H1 (cell line): Measurements from ENCODE around the gene ERC1. TPM values are rescaled to one million over a fixed set of nuclear protein-coding genes. Genes with fewer than 3 reads are reported as not detected.

Experiments
- CTCF ChIA-PET: fragments of 300-600 bp; sonication (Branson Sonifier 250); formaldehyde crosslinking; loops from one replicate; lab custom pipeline; 2021; ENCODE audit not compliant: partially characterized antibody; lab: Charles Lee
- POLR2A ChIA-PET: fragments of 300-600 bp; sonication (Branson Sonifier 250); formaldehyde crosslinking; loops from one replicate; lab custom pipeline; 2021; ENCODE audit warnings: inconsistent platforms; ENCODE audit not compliant: partially characterized antibody; lab: Charles Lee
- DNase-seq, 2 experiments: peaks; one replicate each; pipeline versions ENCODE4 v3.0.0 to v3.0.0-alpha.2; 2010 to 2022; ENCODE audit warnings: low spot score in 2 of 2, low read depth in 1 of 2, mixed read lengths in 1 of 2
- FAIRE-seq: peaks from 2 replicates; lab custom pipeline; 2011; peaks lifted over from hg19 to GRCh38; lab: Jason Lieb, UNC
- H2AFZ ChIP-seq: 2 replicates; pipeline ENCODE4 v1.8.1; 2012; ENCODE audit warnings: low read length, inconsistent platforms
- H2AK5ac ChIP-seq: 2 replicates; pipeline ENCODE4 v1.6.1; 2013; ENCODE audit warnings: low read depth, low read length
- H2BK120ac ChIP-seq: replicated peaks from 2 replicates; pipeline ENCODE3; 2013; ENCODE audit warnings: low read depth, low read length, inconsistent platforms
- H2BK12ac ChIP-seq: 2 replicates; pipeline ENCODE4 v1.6.1; 2013; ENCODE audit warnings: low read depth, low read length
- H2BK15ac ChIP-seq: 2 replicates; pipeline ENCODE4 v1.6.1; 2013; ENCODE audit warnings: low read length
- H2BK20ac ChIP-seq: 2 replicates; pipeline ENCODE4 v1.6.1; 2013; ENCODE audit warnings: low read length
- H2BK5ac ChIP-seq: 2 replicates; pipeline ENCODE4 v1.6.1; 2013; ENCODE audit warnings: low read depth, low read length
- H3K14ac ChIP-seq: 2 replicates; pipeline ENCODE4 v1.6.1; 2013; ENCODE audit warnings: inconsistent platforms; ENCODE audit not compliant: insufficient read length
- H3K18ac ChIP-seq: 2 replicates; pipeline ENCODE4 v1.6.1; 2013; ENCODE audit warnings: low read length; ENCODE audit errors: extremely low read depth
- H3K23ac ChIP-seq: 2 replicates; pipeline ENCODE4 v1.6.1; 2013; ENCODE audit warnings: inconsistent platforms; ENCODE audit not compliant: insufficient read length
- H3K23me2 ChIP-seq: 2 replicates; pipeline ENCODE4 v1.6.1; 2013; ENCODE audit warnings: low read depth, low read length
- H3K27ac ChIP-seq: 2 replicates; pipeline ENCODE4 v1.6.1; 2011; ENCODE audit warnings: low read depth, low read length, inconsistent platforms
- H3K27me3 ChIP-seq, 4 experiments: replicated peaks in 1 of 4; 1 replicate in 1 of 4; 2 replicates in 3 of 4; pipeline versions ENCODE4 v1.6.1 to v1.8.1; 2011 to 2013; ENCODE audit warnings: low read length in 3 of 4, mild to moderate bottlenecking in 3 of 4, inconsistent platforms in 2 of 4, mixed read lengths in 2 of 4, moderate library complexity in 1 of 4; ENCODE audit not compliant: control insufficient read depth in 3 of 4, insufficient read depth in 3 of 4; ENCODE audit errors: extremely low read depth in 1 of 4
- H3K36me3 ChIP-seq, 4 experiments: 2 replicates each; pipeline versions ENCODE4 v1.6.1 to v1.8.1; 2011 to 2013; ENCODE audit warnings: mild to moderate bottlenecking in 4 of 4, low read length in 3 of 4, moderate library complexity in 2 of 4, control low read depth in 1 of 4, inconsistent platforms in 1 of 4; ENCODE audit not compliant: insufficient read depth in 4 of 4, control insufficient read depth in 2 of 4
- H3K4ac ChIP-seq: replicated peaks from 2 replicates; pipeline ENCODE3; 2013; ENCODE audit warnings: low read length, low read depth, mixed read lengths, inconsistent platforms; ENCODE audit not compliant: insufficient read length
- H3K4me1 ChIP-seq, 4 experiments: replicated peaks in 1 of 4; 1 replicate in 1 of 4; 2 replicates in 3 of 4; pipeline versions ENCODE4 v1.6.1 to v1.8.1; 2011 to 2013; ENCODE audit warnings: low read length in 3 of 4, inconsistent platforms in 2 of 4, mixed read lengths in 1 of 4; ENCODE audit not compliant: insufficient read depth in 4 of 4, control insufficient read depth in 3 of 4
- H3K4me2 ChIP-seq, 2 experiments: 2 replicates each; pipeline versions ENCODE4 v1.6.1 to v1.8.1; 2011 to 2013; ENCODE audit warnings: low read depth in 2 of 2, low read length in 2 of 2, control low read depth in 1 of 2, inconsistent platforms in 1 of 2, mild to moderate bottlenecking in 1 of 2; ENCODE audit not compliant: insufficient read depth in 1 of 2
- H3K4me3 ChIP-seq, 4 experiments: fragments of 200-600, 300-600 bp in 1 of 4; sonication (generic), shearing (Covaris generic), sonication (Bioruptor Twin) in 1 of 4; 2 replicates each; pipeline versions ENCODE4 v1.5.1 to v1.8.1; 2011 to 2016; ENCODE audit warnings: low read length in 4 of 4, low read depth in 3 of 4, control low read depth in 2 of 4, inconsistent platforms in 2 of 4, mild to moderate bottlenecking in 2 of 4, mixed read lengths in 1 of 4, moderate library complexity in 1 of 4; ENCODE audit not compliant: insufficient read depth in 2 of 4; ENCODE audit errors: extremely low read depth in 1 of 4
- H3K56ac ChIP-seq: replicated peaks from 2 replicates; pipeline ENCODE3; 2013; ENCODE audit warnings: low read depth, mild to moderate bottlenecking, mixed read lengths, low read length, inconsistent platforms; ENCODE audit not compliant: insufficient read length
- H3K79me1 ChIP-seq: 2 replicates; pipeline ENCODE4 v1.6.1; 2013; ENCODE audit warnings: low read depth, low read length, control low read depth
- H3K79me2 ChIP-seq, 2 experiments: 2 replicates each; pipeline versions ENCODE4 v1.6.1 to v1.8.1; 2012 to 2013; ENCODE audit warnings: low read length in 2 of 2, mild to moderate bottlenecking in 2 of 2, inconsistent platforms in 1 of 2; ENCODE audit not compliant: insufficient read depth in 2 of 2, control insufficient read depth in 1 of 2
- H3K9ac ChIP-seq, 4 experiments: replicated peaks in 1 of 4; 1 replicate in 1 of 4; 2 replicates in 3 of 4; pipeline versions ENCODE4 v1.6.1 to v1.8.1; 2011 to 2013; ENCODE audit warnings: low read depth in 3 of 4, low read length in 3 of 4, control low read depth in 2 of 4, mild to moderate bottlenecking in 2 of 4, moderate library complexity in 2 of 4, inconsistent platforms in 1 of 4; ENCODE audit errors: extremely low read depth in 1 of 4
- H3K9me3 ChIP-seq, 2 experiments: 2 replicates each; pipeline versions ENCODE4 v1.6.1 to v1.8.1; 2012 to 2013; ENCODE audit warnings: mild to moderate bottlenecking in 2 of 2, moderate library complexity in 2 of 2, control low read depth in 1 of 2, inconsistent platforms in 1 of 2, low read depth in 1 of 2, low read length in 1 of 2, mixed read lengths in 1 of 2; ENCODE audit not compliant: insufficient read depth in 2 of 2
- H4K20me1 ChIP-seq, 2 experiments: replicated peaks in 1 of 2; 2 replicates each; pipeline versions ENCODE3 to v1.8.1; 2011 to 2013; ENCODE audit warnings: inconsistent platforms in 2 of 2, low read length in 2 of 2, mild to moderate bottlenecking in 1 of 2; ENCODE audit not compliant: insufficient read depth in 2 of 2, control insufficient read depth in 1 of 2
- H4K5ac ChIP-seq: 2 replicates; pipeline ENCODE4 v1.6.1; 2013; ENCODE audit warnings: low read length, low read depth, mixed read lengths, inconsistent platforms; ENCODE audit not compliant: insufficient read length
- H4K8ac ChIP-seq: 2 replicates; pipeline ENCODE4 v1.8.0; 2013; ENCODE audit warnings: mild to moderate bottlenecking, moderate library complexity, low read length, inconsistent platforms; ENCODE audit not compliant: insufficient read depth; ENCODE audit errors: extremely low read depth
- H4K91ac ChIP-seq: replicated peaks from 2 replicates; pipeline ENCODE3; 2013; ENCODE audit warnings: low read length, mixed read lengths, inconsistent platforms; ENCODE audit not compliant: insufficient read length
- FOSL1 ChIP-seq: IDR thresholded peaks from 2 replicates; pipeline ENCODE4 v1.6.1; 2011; ENCODE audit warnings: mild to moderate bottlenecking, low read depth, low read length, moderate library complexity; ENCODE audit not compliant: insufficient read depth
- GTF2F1 ChIP-seq: IDR thresholded peaks from 2 replicates; pipeline ENCODE4 v1.6.1; 2012; ENCODE audit warnings: low read depth, low read length, improper control_type of control experiment, borderline replicate concordance
- HDAC2 ChIP-seq, 2 experiments: fragments of 300-600 bp in 1 of 2; sonication (generic) in 1 of 2; IDR thresholded peaks; 2 replicates each; pipeline ENCODE4 v1.6.1; 2011 to 2012; ENCODE audit warnings: low read depth in 2 of 2, low read length in 2 of 2, mild to moderate bottlenecking in 2 of 2, moderate library complexity in 2 of 2, borderline replicate concordance in 1 of 2, inconsistent platforms in 1 of 2
- POLR2A ChIP-seq, 2 experiments: IDR thresholded peaks; 1 replicate in 1 of 2; 2 replicates in 1 of 2; pipeline ENCODE4 v1.6.1; 2011; ENCODE audit warnings: low read depth in 2 of 2, low read length in 2 of 2, mild to moderate bottlenecking in 2 of 2; ENCODE audit errors: control extremely low read depth in 1 of 2
- POU5F1 ChIP-seq: IDR thresholded peaks from 2 replicates; pipeline ENCODE4 v1.6.1; 2011; ENCODE audit warnings: low read depth, mild to moderate bottlenecking, low read length, moderate library complexity
- RAD21 ChIP-seq, 2 experiments: IDR thresholded peaks in 1 of 2; conservative IDR thresholded peaks in 1 of 2; 2 replicates each; pipeline ENCODE4 v1.6.1; 2011; ENCODE audit warnings: low read depth in 2 of 2, low read length in 2 of 2, improper control_type of control experiment in 1 of 2, inconsistent platforms in 1 of 2, mild to moderate bottlenecking in 1 of 2, moderate library complexity in 1 of 2
- RBBP5 ChIP-seq: IDR thresholded peaks from 2 replicates; pipeline ENCODE4 v1.7.1; 2012; ENCODE audit warnings: low read depth, mild to moderate bottlenecking, inconsistent platforms, low read length, moderate library complexity, borderline replicate concordance
- TAF7 ChIP-seq: optimal IDR thresholded peaks from 2 replicates; pipeline ENCODE3; 2011; ENCODE audit warnings: low read depth, mild to moderate bottlenecking, inconsistent platforms, low read length, moderate library complexity, borderline replicate concordance
- TEAD4 ChIP-seq: IDR thresholded peaks from 2 replicates; pipeline ENCODE4 v1.6.1; 2012; ENCODE audit warnings: low read depth, low read length, inconsistent platforms, mixed read lengths
- WGBS, 2 experiments: shearing (Covaris generic) in 1 of 2; methylation state at CpG; one replicate each; pipeline versions ENCODE4 v1.1.6 to v1.1.7; 2013 to 2015; ENCODE audit warnings: low lambda C conversion rate in 2 of 2, mixed read lengths in 2 of 2, inconsistent platforms in 1 of 2, low coverage in 1 of 2, missing lambda C conversion rate in 1 of 2; ENCODE audit not compliant: insufficient replicate concordance in 2 of 2, insufficient coverage in 1 of 2, insufficient read length in 1 of 2; ENCODE audit errors: extremely low coverage in 1 of 2, missing lambda C conversion rate in 1 of 2; 5-methylcytosine and 5-hydroxymethylcytosine counted together
- polyA plus RNA-seq, 7 experiments: library from polyadenylated mRNA; depleted of rRNA in 3 of 7; stranded (reverse) in 5 of 7; unstranded in 2 of 7; fragments of >200 nt in 5 of 7; fragments of 200-250 nt in 2 of 7; gene quantifications; 1 replicate in 5 of 7; 2 replicates in 1 of 7; 4 replicates in 1 of 7; pipeline versions ENCODE4 v1.2.1 to v1.2.3, GENCODE V29; 2011 to 2013; ENCODE audit warnings: missing spikeins in 2 of 7, mixed read lengths in 2 of 7
- total RNA-seq: library from RNA; stranded (reverse); fragmentation: NEBNext Ultra II Directional; extraction: Animal tissue kit (Norgen Biotek cat#: 25700); gene quantifications from 2 replicates; pipeline ENCODE4 v1.2.1, GENCODE V29; 2021
- TF ChIP-seq, protein P1 (sequence below): IDR thresholded peaks from 2 replicates; pipeline ENCODE4 v1.6.1; 2012; ENCODE audit warnings: inconsistent platforms
- TF ChIP-seq, protein P2 (sequence below): IDR thresholded peaks from 2 replicates; pipeline ENCODE4 v1.6.1; 2011; ENCODE audit warnings: low read length, improper control_type of control experiment

The ERC1 gene
- total and polyA plus RNA-seq, 2 of the 8 experiments (the other 6 are each of a cell fraction or from before 2014, with no cell fraction given), result 7.8 to 45.7 TPM

DNA sequence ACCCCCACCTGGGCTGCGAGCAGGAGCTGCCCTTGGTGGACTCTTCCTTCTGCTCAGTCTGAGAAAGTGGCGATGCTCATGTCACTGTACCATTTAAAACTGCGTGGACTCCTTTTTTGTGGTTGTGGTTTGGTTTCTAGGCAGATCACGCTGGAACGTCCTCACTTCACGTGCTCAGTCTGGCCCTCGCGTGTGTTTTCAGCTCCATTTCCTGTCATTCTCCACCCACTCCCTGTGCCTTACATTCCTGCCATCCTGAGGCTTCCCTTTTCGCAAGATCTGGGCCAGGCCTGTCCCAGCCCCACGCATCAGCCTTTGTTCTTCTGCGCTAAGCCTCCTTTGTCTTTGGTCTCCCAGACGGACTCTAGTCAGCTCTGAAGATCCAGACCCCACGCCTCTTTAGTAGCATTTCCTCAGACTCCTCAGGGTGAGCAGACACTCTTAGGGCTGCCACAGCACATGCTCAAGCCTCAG, 497.9 kb downstream of the ERC1 start:
- H4K8ac ChIP-seq, result no peak overlapping the region
- no peaks in the 10 kb centered on the region for H3K4me1 ChIP-seq
- TF ChIP-seq TEAD4 (no peak), POU5F1 (no peak), FOSL1 (no peak), RAD21 (IDR thresholded peaks at IDR 0.05 in 1 of 2, conservative IDR thresholded peaks at IDR 0.05 in 1 of 2; ENCODE audit: low read depth in 2 of 2, low read length in 2 of 2) (no peak), HDAC2 (IDR thresholded peaks at IDR 0.05; ENCODE audit: borderline replicate concordance in 1 of 2, low read depth in 2 of 2, low read length in 2 of 2) (no peak), RBBP5 (no peak), POLR2A (IDR thresholded peaks at IDR 0.05; ENCODE audit: control extremely low read depth in 1 of 2, low read depth in 2 of 2, low read length in 2 of 2) (no peak), GTF2F1 (no peak), TAF7 (no peak)
- TF ChIP-seq, protein P1, sequence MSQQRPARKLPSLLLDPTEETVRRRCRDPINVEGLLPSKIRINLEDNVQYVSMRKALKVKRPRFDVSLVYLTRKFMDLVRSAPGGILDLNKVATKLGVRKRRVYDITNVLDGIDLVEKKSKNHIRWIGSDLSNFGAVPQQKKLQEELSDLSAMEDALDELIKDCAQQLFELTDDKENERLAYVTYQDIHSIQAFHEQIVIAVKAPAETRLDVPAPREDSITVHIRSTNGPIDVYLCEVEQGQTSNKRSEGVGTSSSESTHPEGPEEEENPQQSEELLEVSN, result no peak
- TF ChIP-seq, protein P2, sequence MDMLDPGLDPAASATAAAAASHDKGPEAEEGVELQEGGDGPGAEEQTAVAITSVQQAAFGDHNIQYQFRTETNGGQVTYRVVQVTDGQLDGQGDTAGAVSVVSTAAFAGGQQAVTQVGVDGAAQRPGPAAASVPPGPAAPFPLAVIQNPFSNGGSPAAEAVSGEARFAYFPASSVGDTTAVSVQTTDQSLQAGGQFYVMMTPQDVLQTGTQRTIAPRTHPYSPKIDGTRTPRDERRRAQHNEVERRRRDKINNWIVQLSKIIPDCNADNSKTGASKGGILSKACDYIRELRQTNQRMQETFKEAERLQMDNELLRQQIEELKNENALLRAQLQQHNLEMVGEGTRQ, result no peak

More for the DNA sequence above, 497.9 kb downstream of the ERC1 start:
- H3K14ac ChIP-seq, result no peak overlapping the region
- FAIRE-seq (no peak), DNase-seq (no peak)
- H3K18ac ChIP-seq, result no peak overlapping the region
- no peak overlapping the region for H3K4ac ChIP-seq
- WGBS, 2 experiments, result 81% methylated on average over 13 of the region's 13 CpGs; no CpG with 5 or more reads in 1 of the 2 experiments
- H3K36me3 ChIP-seq, result peaks cover 0 to 8% (median 0%) of the 10 kb centered on the region in 4 experiments; a peak in 1 of 8 replicates
- H2BK12ac ChIP-seq, result no peak overlapping the region
- no peak overlapping the region for H2BK5ac ChIP-seq
- H4K20me1 ChIP-seq, result no peaks in the 10 kb centered on the region
- H4K5ac ChIP-seq, result no peak overlapping the region
- H3K23me2 ChIP-seq, result no peaks in the 10 kb centered on the region
- no peaks in the 10 kb centered on the region for H3K79me1 ChIP-seq
- H2BK20ac ChIP-seq, result no peak overlapping the region
- no peaks in the 10 kb centered on the region for H3K27me3 ChIP-seq
- no peak overlapping the region for H2BK15ac ChIP-seq
- no peak overlapping the region for H3K4me2 ChIP-seq
- CTCF ChIA-PET, result interaction anchor here (0.7 to 1.3 kb wide), 3 partner anchors 56 to 90 kb away, joined by 3 to 5 read pairs (median 4); no protein-coding TSS in a partner anchor
- H3K9me3 ChIP-seq, result no peaks in the 10 kb centered on the region
- H4K91ac ChIP-seq, result no peak overlapping the region
- H3K79me2 ChIP-seq, result no peaks in the 10 kb centered on the region
- H3K4me3 ChIP-seq, result no peak overlapping the region
- H3K56ac ChIP-seq, result no peak overlapping the region
- H2BK120ac ChIP-seq, result no peak overlapping the region
- POLR2A ChIA-PET, result interaction anchor here (1.2 kb wide), 1 partner anchor 17 kb away, joined by 3 read pairs; no protein-coding TSS in a partner anchor
- no peak overlapping the region for H3K27ac ChIP-seq
- no peak overlapping the region for H3K23ac ChIP-seq
- H3K9ac ChIP-seq, result no peak overlapping the region
- H2AK5ac ChIP-seq, result no peak overlapping the region
- no peak overlapping the region for H2AFZ ChIP-seq
